Calu3 (cell line): ENCODE measurements around the gene RNF141. TPM values are rescaled to one million over a fixed set of nuclear protein-coding genes. Genes with fewer than 3 reads are reported as not detected.

Source experiments
- BruUV-seq: library from RNA; stranded (reverse); fragments of 400-500 nt; replicated peaks from 2 replicates; lab custom pipeline; 2021; lab: Mats Ljungman, UMichigan
- CTCF ChIA-PET: fragments of 300-600 bp; sonication (Branson Sonifier 250); formaldehyde crosslinking; loops from one replicate; lab custom pipeline; 2022; ENCODE audit warnings: antibody characterized with exemption; lab: Charles Lee
- DNase-seq: peaks from one replicate; pipeline ENCODE4 v3.0.0; 2022
- H3K27ac Mint-ChIP-seq: one replicate; pipeline ENCODE4 v1.8.0; 2022; ENCODE audit warnings: mixed read lengths; ENCODE audit not compliant: unreplicated experiment
- H3K27me3 Mint-ChIP-seq: one replicate; pipeline ENCODE4 v1.8.0; 2022; ENCODE audit warnings: mixed read lengths; ENCODE audit not compliant: unreplicated experiment
- H3K36me3 Mint-ChIP-seq: one replicate; pipeline ENCODE4 v1.8.0; 2022; ENCODE audit warnings: mild to moderate bottlenecking, moderate library complexity, mixed read lengths; ENCODE audit not compliant: insufficient read depth, unreplicated experiment
- H3K4me1 Mint-ChIP-seq: one replicate; pipeline ENCODE4 v1.8.0; 2022; ENCODE audit warnings: mild to moderate bottlenecking, low read depth, mixed read lengths; ENCODE audit not compliant: unreplicated experiment
- H3K4me3 Mint-ChIP-seq: one replicate; pipeline ENCODE4 v1.8.0; 2022; ENCODE audit warnings: mild to moderate bottlenecking, low read depth, moderate library complexity, mixed read lengths; ENCODE audit not compliant: unreplicated experiment
- H3K9me3 Mint-ChIP-seq: one replicate; pipeline ENCODE4 v1.8.0; 2022; ENCODE audit warnings: low read depth, mixed read lengths; ENCODE audit not compliant: unreplicated experiment
- intact Hi-C: fragments of 100-400 bp; cut with micrococcal nuclease; formaldehyde crosslinking; loops from one replicate; pipeline ENCODE4 v1.10.0; 2022; ENCODE audit not compliant: unreplicated experiment
- total RNA-seq: library from RNA; stranded (reverse); gene quantifications from 2 replicates; pipeline ENCODE4 v1.2.3, GENCODE V29; 2022
- TF ChIP-seq, protein P1 (sequence below): fragments of 200-600 bp; IDR thresholded peaks from one replicate; pipeline ENCODE4 v1.8.0; 2022; ENCODE audit warnings: antibody characterized with exemption; ENCODE audit not compliant: unreplicated experiment

RNF141 gene
- total RNA-seq, 1 experiment from 2014 or later, result 33.9 TPM

DNA sequence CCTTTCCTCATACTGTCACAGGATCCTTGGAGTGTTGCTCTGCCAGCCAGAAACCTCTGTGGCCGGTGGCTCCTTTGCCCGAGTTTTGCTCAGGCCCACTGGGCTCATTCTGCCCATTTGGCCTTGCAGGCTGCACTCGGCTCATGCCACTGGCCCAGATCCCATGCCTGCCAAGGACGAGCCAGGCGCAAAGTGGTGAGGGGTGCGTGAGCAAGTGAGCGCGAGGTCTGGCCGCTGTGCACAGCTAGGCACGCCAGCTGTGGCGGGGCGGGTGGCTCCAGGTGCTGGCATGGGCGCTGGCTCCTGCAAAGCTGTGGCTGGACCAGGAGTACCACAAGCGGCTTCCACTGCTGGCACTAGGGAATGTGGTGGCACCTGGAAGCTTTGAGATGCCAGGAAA is 2.8 kb upstream of the RNF141 start:
- no TSS peak for BruUV-seq
- TF ChIP-seq, protein P1, sequence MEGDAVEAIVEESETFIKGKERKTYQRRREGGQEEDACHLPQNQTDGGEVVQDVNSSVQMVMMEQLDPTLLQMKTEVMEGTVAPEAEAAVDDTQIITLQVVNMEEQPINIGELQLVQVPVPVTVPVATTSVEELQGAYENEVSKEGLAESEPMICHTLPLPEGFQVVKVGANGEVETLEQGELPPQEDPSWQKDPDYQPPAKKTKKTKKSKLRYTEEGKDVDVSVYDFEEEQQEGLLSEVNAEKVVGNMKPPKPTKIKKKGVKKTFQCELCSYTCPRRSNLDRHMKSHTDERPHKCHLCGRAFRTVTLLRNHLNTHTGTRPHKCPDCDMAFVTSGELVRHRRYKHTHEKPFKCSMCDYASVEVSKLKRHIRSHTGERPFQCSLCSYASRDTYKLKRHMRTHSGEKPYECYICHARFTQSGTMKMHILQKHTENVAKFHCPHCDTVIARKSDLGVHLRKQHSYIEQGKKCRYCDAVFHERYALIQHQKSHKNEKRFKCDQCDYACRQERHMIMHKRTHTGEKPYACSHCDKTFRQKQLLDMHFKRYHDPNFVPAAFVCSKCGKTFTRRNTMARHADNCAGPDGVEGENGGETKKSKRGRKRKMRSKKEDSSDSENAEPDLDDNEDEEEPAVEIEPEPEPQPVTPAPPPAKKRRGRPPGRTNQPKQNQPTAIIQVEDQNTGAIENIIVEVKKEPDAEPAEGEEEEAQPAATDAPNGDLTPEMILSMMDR, result no peak
- Mint-ChIP-seq H3K4me1 (peaks cover 16% of the 10 kb centered on the region), H3K27me3 (no peaks in the 10 kb centered on the region), H3K9me3 (no peaks in the 10 kb centered on the region), H3K27ac (no peak overlapping the region), H3K36me3 (peaks cover 22% of the 10 kb centered on the region), H3K4me3 (no peak overlapping the region)
- no peak for DNase-seq
- intact Hi-C loops, result no loop called here
- CTCF ChIA-PET, result interaction anchor here (0.9 kb wide), 1 partner anchor 17 kb away, joined by 3 read pairs; no protein-coding TSS in a partner anchor

DNA sequence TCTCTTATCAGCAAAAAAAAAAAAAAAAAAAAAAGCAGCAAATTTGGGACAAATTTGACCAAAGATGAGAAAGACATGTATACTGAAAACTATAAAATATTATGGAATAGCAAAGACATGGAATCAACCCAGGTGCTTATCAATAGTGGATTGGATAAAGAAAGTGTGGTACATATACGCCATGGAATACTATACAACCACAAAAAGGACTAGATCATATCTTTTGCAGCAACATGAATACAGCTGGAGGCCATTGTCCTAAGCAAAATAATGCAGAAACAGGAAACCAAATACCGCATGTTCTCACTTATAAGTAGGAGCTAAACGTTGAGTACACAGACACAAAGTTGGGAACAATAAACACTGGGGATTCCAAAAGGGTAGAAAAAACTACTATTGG is 1.8 kb upstream of the RNF141 start:
- H3K27me3 Mint-ChIP-seq, result no peaks in the 10 kb centered on the region
- BruUV-seq, result no TSS peak
- H3K36me3 Mint-ChIP-seq, result peaks cover 22% of the 10 kb centered on the region
- H3K9me3 Mint-ChIP-seq, result no peaks in the 10 kb centered on the region
- no peak overlapping the region for H3K4me3 Mint-ChIP-seq
- H3K4me1 Mint-ChIP-seq, result peaks cover 16% of the 10 kb centered on the region
- intact Hi-C loops, result no loop called here
- H3K27ac Mint-ChIP-seq, result no peak overlapping the region
- TF ChIP-seq, protein P1, result no peak
- DNase-seq, result no peak
- CTCF ChIA-PET, result no interaction called here

DNA sequence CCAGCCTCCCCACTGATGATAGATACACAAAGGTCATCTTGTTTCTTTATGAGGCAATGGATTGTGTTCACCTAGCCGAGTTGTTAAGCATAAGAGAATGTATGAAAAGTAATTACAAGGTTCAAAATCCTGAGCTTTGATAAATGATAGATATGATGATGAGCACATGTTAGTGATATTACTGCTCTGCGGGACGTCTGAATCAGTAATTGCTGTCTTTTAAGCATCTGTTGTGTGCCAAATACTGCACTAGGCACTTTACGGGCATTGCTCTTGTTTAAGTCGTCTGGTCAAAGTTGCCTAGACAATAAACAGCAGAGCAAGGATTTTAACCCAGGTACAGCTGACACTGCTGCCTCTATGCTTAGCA is 559 bp upstream of the RNF141 start:
- intact Hi-C loops, result no loop called here
- no peaks in the 10 kb centered on the region for H3K27me3 Mint-ChIP-seq
- peaks cover 16% of the 10 kb centered on the region for H3K4me1 Mint-ChIP-seq
- DNase-seq, result no peak
- H3K36me3 Mint-ChIP-seq, result peaks cover 22% of the 10 kb centered on the region
- H3K4me3 Mint-ChIP-seq, result peak overlapping the region; percentile 69
- CTCF ChIA-PET, result interaction anchor here (1.0 to 2.1 kb wide), 10 partner anchors 10 to 135 kb away, joined by 3 to 8 read pairs (median 4); no protein-coding TSS in a partner anchor
- BruUV-seq, result TSS peak; percentile 55
- H3K27ac Mint-ChIP-seq, result peak overlapping the region; percentile 54
- H3K9me3 Mint-ChIP-seq, result no peaks in the 10 kb centered on the region
- TF ChIP-seq, protein P1, result no peak

DNA sequence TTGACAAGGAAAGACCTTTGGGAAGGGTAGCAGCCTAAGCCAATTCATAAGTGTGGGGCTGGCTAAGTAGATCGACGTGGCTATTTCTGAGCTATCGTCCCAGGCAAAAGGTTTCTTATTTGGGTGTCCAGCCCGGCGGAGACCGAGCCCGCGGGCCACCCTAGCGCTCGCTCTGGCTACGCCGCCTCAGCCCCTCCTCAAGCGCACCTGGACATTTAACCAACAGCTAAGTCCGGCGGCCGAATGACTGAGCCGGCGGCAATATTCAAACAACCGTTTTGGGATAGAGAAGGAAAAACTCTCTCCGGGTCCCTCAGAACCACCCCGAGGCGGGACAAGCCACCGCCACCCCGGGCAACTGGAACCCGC is 457 bp downstream of the RNF141 start:
- intact Hi-C loops, result no loop called here
- Mint-ChIP-seq H3K27ac (peak overlapping the region; percentile 48), H3K36me3 (peaks cover 22% of the 10 kb centered on the region), H3K27me3 (no peaks in the 10 kb centered on the region), H3K9me3 (no peaks in the 10 kb centered on the region), H3K4me1 (peaks cover 24% of the 10 kb centered on the region), H3K4me3 (peak overlapping the region; percentile 69)
- TF ChIP-seq, protein P1, result no peak
- DNase-seq, result no peak
- CTCF ChIA-PET, result interaction anchor here (0.6 to 2.1 kb wide), 16 partner anchors 8 to 134 kb away, joined by 3 to 8 read pairs (median 4); no protein-coding TSS in a partner anchor
- BruUV-seq, result no TSS peak
